NCI-H446 treated with DMSO at 0.1 percent for 48 hours (cell line): Measurements from ENCODE around the gene ESRP2.

ENCODE experiments used
- DNase-seq: peaks from one replicate; lab custom pipeline; 2025; lab: John Stamatoyannopoulos, UW

Gene ESRP2

GRCh38 chr16:68237243-68238028 is 1.5 kb upstream of the ESRP2 start:
- DNase-seq: no peak

DNA sequence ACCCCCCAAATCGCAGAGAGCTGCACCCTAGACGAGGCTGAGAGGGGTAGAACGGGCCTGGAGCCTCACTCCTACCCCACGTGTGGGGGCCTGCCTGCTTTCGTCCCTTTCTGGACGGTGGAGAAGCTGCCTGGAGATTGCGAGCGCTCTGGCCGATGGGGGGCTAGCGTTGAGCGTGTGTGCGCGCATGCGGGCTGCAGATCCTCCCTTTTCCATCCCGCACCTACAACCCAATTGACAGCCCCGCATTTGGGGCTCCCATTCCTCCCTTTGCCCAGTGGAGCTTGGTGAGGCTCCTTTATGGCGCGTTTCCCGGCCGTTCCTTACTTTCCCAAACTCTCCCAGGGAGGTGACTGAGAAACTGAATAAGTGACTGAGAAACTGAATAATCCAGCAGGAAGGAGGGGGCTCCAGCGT is 907 bp upstream of the ESRP2 start:
- DNase-seq: no peak

GRCh38 chr16:68236137-68236825 is 354 bp upstream of the ESRP2 start:
- DNase-seq: no peak

GRCh38 chr16:68235108-68235886 is 630 bp downstream of the ESRP2 start:
- no peak for DNase-seq

- DNase-seq: no peak
These were observed 1.5 kb downstream of the ESRP2 start for GRCh38 chr16:68234188-68235107.

GRCh38 chr16:68233835-68234187 is 2.1 kb downstream of the ESRP2 start:
- no peak for DNase-seq

GRCh38 chr16:68233085-68233834 is 2.7 kb downstream of the ESRP2 start:
- DNase-seq: no peak

DNA sequence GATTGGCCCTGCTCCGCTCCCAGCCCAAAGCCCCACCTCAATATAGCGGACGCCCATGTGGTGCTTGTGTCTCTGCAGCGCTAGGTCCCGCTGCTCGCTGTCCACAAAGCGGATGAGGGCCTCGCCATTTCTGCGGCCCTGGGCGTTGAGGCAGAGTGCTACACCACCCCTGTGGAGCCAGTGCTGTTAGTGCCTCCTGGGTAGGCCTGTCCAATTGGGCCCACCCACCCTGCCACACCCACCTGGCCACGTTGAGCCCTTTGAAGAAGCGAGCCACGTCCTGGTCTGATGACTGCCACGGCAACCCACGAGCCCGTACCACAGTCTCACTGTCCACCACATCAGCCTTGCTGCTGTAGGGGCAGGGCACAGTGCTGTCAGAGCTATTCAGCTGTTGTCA is 3.6 kb downstream of the ESRP2 start:
- DNase-seq: no peak

GRCh38 chr16:68231384-68232136 is 4.4 kb downstream of the ESRP2 start:
- no peak for DNase-seq

- no peak for DNase-seq
These were observed 5.0 kb downstream of the ESRP2 start for GRCh38 chr16:68230956-68231355.

GRCh38 chr16:68230176-68230571 is 5.8 kb downstream of the ESRP2 start:
- DNase-seq: no peak

GRCh38 chr16:68229431-68230175 is 6.3 kb downstream of the ESRP2 start:
- DNase-seq: peak; percentile 27

- DNase-seq: no peak
These were observed 7.3 kb downstream of the ESRP2 start for GRCh38 chr16:68228652-68229051.

- no peak for DNase-seq
These were observed 7.9 kb downstream of the ESRP2 start for GRCh38 chr16:68227850-68228553.

GRCh38 chr16:68227183-68227793 is 8.6 kb downstream of the ESRP2 start:
- DNase-seq: no peak

DNA sequence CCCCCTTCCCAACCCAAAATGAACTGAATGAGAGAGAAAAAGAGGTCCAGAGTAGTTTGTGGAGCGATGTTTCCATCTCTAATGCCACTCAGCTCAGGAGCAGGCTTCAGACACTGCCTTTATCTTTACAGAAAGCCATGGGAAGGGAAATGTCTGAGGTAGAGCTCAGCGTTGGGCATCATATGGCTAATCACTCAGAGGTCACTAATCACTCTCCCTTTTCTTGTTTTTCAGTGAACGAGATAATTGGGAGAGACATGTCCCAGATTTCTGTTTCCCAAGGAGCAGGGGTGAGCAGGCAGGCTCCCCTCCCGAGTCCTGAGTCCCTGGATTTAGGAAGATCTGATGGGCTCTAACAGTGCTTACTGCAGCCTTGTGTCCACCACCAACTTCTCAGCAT is 9.8 kb downstream of the ESRP2 start:
- no peak for DNase-seq

- DNase-seq: no peak
These were observed 12.9 kb downstream of the ESRP2 start for GRCh38 chr16:68223072-68223471.

DNA sequence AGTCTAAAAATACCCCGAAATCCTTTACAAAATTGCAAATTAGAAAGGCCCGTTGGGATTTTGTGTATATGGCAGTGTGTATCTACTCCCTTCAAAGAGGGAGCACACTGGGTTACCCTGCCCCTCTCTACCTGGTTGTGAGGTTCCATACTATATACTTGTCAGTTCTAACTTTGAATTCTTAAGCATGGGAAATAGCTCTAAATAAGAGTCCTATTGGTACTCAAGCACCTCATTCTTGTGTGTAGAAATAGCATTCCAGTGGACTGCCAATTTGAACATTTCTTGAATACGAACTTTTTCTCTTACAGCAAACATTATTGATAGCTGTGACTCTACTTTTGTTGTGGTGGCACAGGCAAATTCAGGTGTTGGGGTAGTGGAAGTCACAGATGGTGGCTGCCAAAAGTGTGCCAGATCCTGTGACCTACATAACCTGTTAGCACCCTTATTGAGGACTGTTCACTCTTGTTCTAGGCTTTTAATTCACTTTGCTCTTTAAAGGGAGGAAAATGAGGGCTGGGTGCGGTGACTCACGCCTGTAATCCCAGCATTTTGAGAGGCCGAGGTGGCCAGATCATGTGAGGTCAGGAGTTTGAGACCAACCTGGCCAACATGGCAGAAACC is 16.1 kb downstream of the ESRP2 start:
- DNase-seq: no peak
